Keratinocyte (primary cell): ENCODE results near the gene CAMSAP3. TPM values are rescaled to one million over a fixed set of nuclear protein-coding genes. Genes with fewer than 3 reads are reported as not detected.

ENCODE experiments used
- DNase-seq: peaks from one replicate; pipeline ENCODE4 v3.0.0-alpha.2; 2011; ENCODE audit warnings: low read depth, missing footprints, low spot score
- FAIRE-seq: peaks from 2 replicates; lab custom pipeline; 2011; peaks lifted over from hg19 to GRCh38; lab: Jason Lieb, UNC
- H2AFZ ChIP-seq: 2 replicates; pipeline ENCODE4 v1.6.0; 2012; ENCODE audit warnings: low read length, control low read depth, inconsistent platforms; ENCODE audit not compliant: control insufficient read depth
- H3K27ac ChIP-seq: 2 replicates; pipeline ENCODE4 v1.5.1; 2011; ENCODE audit warnings: low read length; ENCODE audit not compliant: control insufficient read depth, insufficient read depth
- H3K27me3 ChIP-seq: 3 replicates; pipeline ENCODE4 v1.6.0; 2011; ENCODE audit warnings: low read length; ENCODE audit not compliant: control insufficient read depth, insufficient read depth; ENCODE audit errors: extremely low read depth
- H3K36me3 ChIP-seq, 2 experiments: 2 replicates in 1 of 2; 3 replicates in 1 of 2; pipeline ENCODE4 v1.5.1; 2011; ENCODE audit warnings: low read length in 2 of 2, mild to moderate bottlenecking in 1 of 2; ENCODE audit not compliant: control insufficient read depth in 2 of 2, insufficient read depth in 2 of 2; ENCODE audit errors: extremely low read depth in 1 of 2
- H3K4me1 ChIP-seq: 3 replicates; pipeline ENCODE4 v1.5.1; 2011; ENCODE audit warnings: low read length; ENCODE audit not compliant: control insufficient read depth, insufficient read depth; ENCODE audit errors: extremely low read depth
- H3K4me2 ChIP-seq: 3 replicates; pipeline ENCODE4 v1.6.0; 2011; ENCODE audit warnings: low read depth, low read length; ENCODE audit not compliant: control insufficient read depth, insufficient read depth; ENCODE audit errors: extremely low read depth
- H3K4me3 ChIP-seq, 3 experiments: fragments of 200-600 bp in 1 of 3; sonication (generic) in 1 of 3; 2 replicates in 2 of 3; 3 replicates in 1 of 3; pipeline ENCODE4 v1.5.1; 2011 to 2016; ENCODE audit warnings: low read length in 3 of 3, mild to moderate bottlenecking in 3 of 3, control low read depth in 2 of 3, inconsistent platforms in 1 of 3, low read depth in 1 of 3, mixed read lengths in 1 of 3, mixed run types in 1 of 3, moderate library complexity in 1 of 3; ENCODE audit not compliant: control insufficient read depth in 2 of 3, insufficient read depth in 2 of 3; ENCODE audit errors: extremely low read depth in 1 of 3
- H3K79me2 ChIP-seq: 2 replicates; pipeline ENCODE4 v1.6.0; 2012; ENCODE audit warnings: low read length; ENCODE audit not compliant: control insufficient read depth, insufficient read depth
- H3K9ac ChIP-seq: 3 replicates; pipeline ENCODE4 v1.6.0; 2011; ENCODE audit warnings: low read length; ENCODE audit not compliant: control insufficient read depth, insufficient read depth; ENCODE audit errors: extremely low read depth
- H3K9me1 ChIP-seq: 3 replicates; pipeline ENCODE4 v1.6.0; 2011; ENCODE audit warnings: low read length; ENCODE audit not compliant: control insufficient read depth, insufficient read depth; ENCODE audit errors: extremely low read depth
- H3K9me3 ChIP-seq: 2 replicates; pipeline ENCODE4 v1.5.1; 2012; ENCODE audit warnings: low read depth, low read length; ENCODE audit not compliant: control insufficient read depth
- H4K20me1 ChIP-seq: 3 replicates; pipeline ENCODE4 v1.6.0; 2011; ENCODE audit warnings: low read length; ENCODE audit not compliant: control insufficient read depth, insufficient read depth; ENCODE audit errors: extremely low read depth
- EZH2 ChIP-seq: IDR thresholded peaks from one replicate; pipeline ENCODE4 v1.6.1; 2012; ENCODE audit warnings: inconsistent platforms, mild to moderate bottlenecking, low read length, moderate library complexity
- dilution Hi-C: fragments of 300-500 bp; cut with MboI; formaldehyde crosslinking; loops from one replicate; pipeline ENCODE4 v1.7.0; 2020; ENCODE audit warnings: low sequenced_read_pairs; ENCODE audit not compliant: extremely low pct_ligation_motif_present
- polyA plus RNA-seq, 5 experiments: library from polyadenylated mRNA; depleted of rRNA in 3 of 5; stranded (reverse) in 3 of 5; stranded (forward) in 1 of 5; unstranded in 1 of 5; fragments of >200 nt; gene quantifications; 1 replicate in 1 of 5; 2 replicates in 3 of 5; 3 replicates in 1 of 5; pipeline versions ENCODE4 v1.2.1 to v1.2.3, GENCODE V29; 2011 to 2012; ENCODE audit warnings: missing spikeins in 2 of 5, low read depth in 1 of 5, low replicate concordance in 1 of 5
- TF ChIP-seq, protein P1 (sequence below), 3 experiments: IDR thresholded peaks in 1 of 3; conservative IDR thresholded peaks in 1 of 3; optimal IDR thresholded peaks in 1 of 3; 2 replicates in 2 of 3; 3 replicates in 1 of 3; pipeline versions ENCODE3 to v1.5.1; 2011; ENCODE audit warnings: low read length in 3 of 3, mild to moderate bottlenecking in 3 of 3, moderate library complexity in 2 of 3, control low read depth in 1 of 3, inconsistent platforms in 1 of 3; ENCODE audit not compliant: insufficient read depth in 2 of 3; ENCODE audit errors: extremely low read depth in 1 of 3

The CAMSAP3 gene
- polyA plus RNA-seq, 1 donor (not counting 4 experiments of a cell fraction or from before 2014, with no cell fraction given): 2.4 TPM

DNA sequence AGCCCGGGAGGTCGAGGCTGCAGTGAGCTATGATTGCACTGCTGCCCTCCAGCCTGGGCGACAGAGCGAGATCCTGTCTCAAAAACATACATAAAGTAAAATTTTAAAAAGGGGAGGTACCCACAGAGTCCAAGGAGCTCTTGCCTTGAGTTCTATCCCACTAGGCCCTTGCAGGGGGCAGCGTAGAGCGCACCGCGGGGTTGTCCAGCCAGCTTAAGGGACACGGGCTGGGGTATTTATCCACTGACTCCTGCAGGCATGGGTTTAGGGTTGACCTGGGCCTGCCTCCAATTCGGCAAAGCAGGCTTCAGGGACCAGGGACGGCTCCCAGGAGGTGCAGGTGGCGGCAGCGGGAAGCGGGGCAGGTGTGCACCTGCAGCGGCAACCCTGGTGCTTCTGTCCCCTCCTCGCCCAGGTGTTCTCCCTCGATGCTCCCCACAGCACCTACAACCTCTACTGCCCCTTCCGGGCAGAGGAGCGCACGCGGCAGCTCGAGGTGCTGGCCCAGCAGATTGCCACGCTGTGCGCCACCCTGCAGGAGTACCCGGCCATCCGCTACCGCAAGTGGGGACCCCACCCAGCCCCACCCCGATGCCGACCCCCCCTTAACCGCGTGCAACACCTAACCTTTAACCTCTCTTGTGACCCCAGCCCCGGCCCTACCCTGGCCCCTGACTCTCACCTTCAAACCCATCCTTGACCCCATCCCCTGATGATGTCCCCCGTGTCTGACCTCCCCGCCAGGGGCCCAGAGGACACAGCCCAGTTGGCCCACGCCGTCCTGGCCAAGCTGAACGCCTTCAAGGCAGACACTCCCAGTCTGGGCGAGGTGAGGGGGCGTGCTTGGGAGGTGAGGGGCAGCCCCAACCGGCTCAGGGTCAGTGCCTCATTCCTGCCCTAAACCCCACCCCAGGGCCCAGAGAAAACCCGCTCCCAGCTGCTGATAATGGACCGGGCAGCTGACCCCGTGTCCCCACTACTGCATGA lies 45.9 kb downstream of the CAMSAP3 start:
- FAIRE-seq (no peak), DNase-seq (no peak)
- Histone ChIP-seq H3K79me2 (peaks cover 16% of the 10 kb centered on the region), H3K9me1 (no peaks in the 10 kb centered on the region), H2AFZ (no peak overlapping the region), H3K9me3 (no peaks in the 10 kb centered on the region), H3K4me1 (peaks cover 3% of the 10 kb centered on the region), H3K27me3 (no peaks in the 10 kb centered on the region), H3K27ac (no peak overlapping the region), H3K4me2 (no peak overlapping the region), H4K20me1 (no peaks in the 10 kb centered on the region), H3K36me3 (peaks cover 9 to 17% of the 10 kb centered on the region in 2 experiments), H3K4me3 (no peak overlapping the region), H3K9ac (no peak overlapping the region)
- TF ChIP-seq, protein P1, sequence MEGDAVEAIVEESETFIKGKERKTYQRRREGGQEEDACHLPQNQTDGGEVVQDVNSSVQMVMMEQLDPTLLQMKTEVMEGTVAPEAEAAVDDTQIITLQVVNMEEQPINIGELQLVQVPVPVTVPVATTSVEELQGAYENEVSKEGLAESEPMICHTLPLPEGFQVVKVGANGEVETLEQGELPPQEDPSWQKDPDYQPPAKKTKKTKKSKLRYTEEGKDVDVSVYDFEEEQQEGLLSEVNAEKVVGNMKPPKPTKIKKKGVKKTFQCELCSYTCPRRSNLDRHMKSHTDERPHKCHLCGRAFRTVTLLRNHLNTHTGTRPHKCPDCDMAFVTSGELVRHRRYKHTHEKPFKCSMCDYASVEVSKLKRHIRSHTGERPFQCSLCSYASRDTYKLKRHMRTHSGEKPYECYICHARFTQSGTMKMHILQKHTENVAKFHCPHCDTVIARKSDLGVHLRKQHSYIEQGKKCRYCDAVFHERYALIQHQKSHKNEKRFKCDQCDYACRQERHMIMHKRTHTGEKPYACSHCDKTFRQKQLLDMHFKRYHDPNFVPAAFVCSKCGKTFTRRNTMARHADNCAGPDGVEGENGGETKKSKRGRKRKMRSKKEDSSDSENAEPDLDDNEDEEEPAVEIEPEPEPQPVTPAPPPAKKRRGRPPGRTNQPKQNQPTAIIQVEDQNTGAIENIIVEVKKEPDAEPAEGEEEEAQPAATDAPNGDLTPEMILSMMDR (optimal IDR thresholded peaks at IDR 0.05 in 1 of 3, IDR thresholded peaks at IDR 0.05 in 1 of 3, conservative IDR thresholded peaks at IDR 0.05 in 1 of 3; ENCODE audit: extremely low read depth in 1 of 3, insufficient read depth in 2 of 3, low read length in 3 of 3): no peak
- no peak for TF ChIP-seq EZH2
- dilution Hi-C loops: no loop called here

DNA sequence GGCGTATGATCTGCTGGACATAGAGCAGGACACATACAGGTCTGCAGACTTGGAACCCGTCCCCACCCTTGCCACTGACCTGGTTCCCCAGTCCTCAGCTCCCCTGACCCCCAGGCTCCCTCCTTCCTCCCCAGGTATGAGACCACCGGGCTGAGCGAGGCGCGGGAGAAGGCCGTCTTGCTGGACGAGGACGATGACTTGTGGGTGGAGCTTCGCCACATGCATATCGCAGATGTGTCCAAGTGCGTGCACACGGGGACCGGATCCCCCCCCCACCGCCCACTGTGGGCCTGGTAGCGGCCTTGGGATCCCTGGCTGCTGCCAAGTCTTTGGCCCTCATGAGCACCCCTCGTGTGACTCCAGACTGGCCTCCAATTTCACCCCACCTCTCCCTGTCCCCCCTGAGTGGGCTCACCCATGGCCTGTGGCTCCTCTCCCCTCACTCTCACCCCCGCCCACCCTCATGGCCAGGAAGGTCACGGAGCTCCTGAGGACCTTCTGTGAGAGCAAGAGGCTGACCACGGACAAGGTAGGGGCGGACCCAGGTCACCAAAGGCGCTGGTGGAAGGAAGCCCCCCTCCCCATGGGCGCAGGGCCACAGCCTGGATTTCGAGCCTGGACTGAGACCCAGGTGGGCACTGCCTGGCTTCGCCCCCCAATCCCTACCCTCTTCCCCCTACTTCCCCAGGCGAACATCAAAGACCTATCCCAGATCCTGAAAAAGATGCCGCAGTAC lies 46.8 kb downstream of the CAMSAP3 start:
- Histone ChIP-seq H3K27me3 (no peaks in the 10 kb centered on the region), H3K27ac (no peak overlapping the region), H2AFZ (no peak overlapping the region), H3K9ac (no peak overlapping the region), H4K20me1 (no peaks in the 10 kb centered on the region), H3K36me3 (peaks cover 9 to 19% of the 10 kb centered on the region in 2 experiments), H3K4me2 (no peak overlapping the region), H3K4me3 (no peak overlapping the region), H3K9me3 (no peaks in the 10 kb centered on the region), H3K79me2 (peaks cover 14% of the 10 kb centered on the region), H3K9me1 (no peaks in the 10 kb centered on the region), H3K4me1 (peaks cover 3% of the 10 kb centered on the region)
- dilution Hi-C loops: no loop called here
- DNase-seq: no peak
- no peak for FAIRE-seq
- no peak for TF ChIP-seq EZH2
- TF ChIP-seq, protein P1 (optimal IDR thresholded peaks at IDR 0.05 in 1 of 3, IDR thresholded peaks at IDR 0.05 in 1 of 3, conservative IDR thresholded peaks at IDR 0.05 in 1 of 3; ENCODE audit: extremely low read depth in 1 of 3, insufficient read depth in 2 of 3, low read length in 3 of 3): no peak
